CD14-positive monocyte (primary cell): ENCODE results near the gene C3orf49. TPM values are rescaled to one million over a fixed set of nuclear protein-coding genes. Genes with fewer than 3 reads are reported as not detected.

Experiments
- DNase-seq, 3 donors: peaks; one replicate each; pipeline ENCODE4 v3.0.0-alpha.2; 2011 to 2022
- H2AFZ ChIP-seq: 2 replicates; pipeline ENCODE4 v1.6.0; 2012; ENCODE audit warnings: mild to moderate bottlenecking, low read depth, low read length, inconsistent platforms; ENCODE audit not compliant: insufficient read depth, poor library complexity, severe bottlenecking
- H3K27ac ChIP-seq, 2 donors: 1 replicate in 1 of 2; 2 replicates in 1 of 2; pipeline ENCODE4 v1.5.1; 2012 to 2013; ENCODE audit warnings: low read length in 2 of 2, control low read depth in 1 of 2, inconsistent platforms in 1 of 2, low read depth in 1 of 2, mild to moderate bottlenecking in 1 of 2
- H3K27me3 ChIP-seq, 2 donors: one replicate each; pipeline versions ENCODE4 v1.6.0 to v1.6.1; 2011 to 2013; ENCODE audit warnings: low read length in 2 of 2; ENCODE audit not compliant: control insufficient read depth in 2 of 2, insufficient read depth in 2 of 2
- H3K36me3 ChIP-seq, 2 donors: replicated peaks in 1 of 2; 1 replicate in 1 of 2; 2 replicates in 1 of 2; pipeline versions ENCODE4 v1.5.1 to v1.6.1; 2012 to 2013; ENCODE audit warnings: low read length in 2 of 2, control low read depth in 1 of 2, inconsistent platforms in 1 of 2, mild to moderate bottlenecking in 1 of 2; ENCODE audit not compliant: insufficient read depth in 2 of 2, control insufficient read depth in 1 of 2
- H3K4me1 ChIP-seq, 2 donors: 1 replicate in 1 of 2; 2 replicates in 1 of 2; pipeline versions ENCODE4 v1.5.1 to v1.6.1; 2012 to 2013; ENCODE audit warnings: low read length in 2 of 2, control low read depth in 1 of 2, inconsistent platforms in 1 of 2, mild to moderate bottlenecking in 1 of 2, moderate library complexity in 1 of 2; ENCODE audit not compliant: insufficient read depth in 2 of 2, control insufficient read depth in 1 of 2
- H3K4me2 ChIP-seq: replicated peaks from 2 replicates; pipeline ENCODE3; 2012; ENCODE audit warnings: low read length, moderate library complexity, mild to moderate bottlenecking; ENCODE audit not compliant: poor library complexity, severe bottlenecking; ENCODE audit errors: extremely low read depth
- H3K4me3 ChIP-seq, 3 experiments: fragments of 200-600 bp in 1 of 3; sonication (generic) in 1 of 3; replicated peaks in 1 of 3; 1 replicate in 2 of 3; 2 replicates in 1 of 3; pipeline ENCODE4 v1.5.1; 2011 to 2013; ENCODE audit warnings: low read length in 3 of 3, mild to moderate bottlenecking in 3 of 3, control low read depth in 2 of 3, low read depth in 2 of 3, inconsistent platforms in 1 of 3, moderate library complexity in 1 of 3
- H3K79me2 ChIP-seq: 2 replicates; pipeline ENCODE4 v1.6.0; 2012; ENCODE audit warnings: mild to moderate bottlenecking, control low read depth, inconsistent platforms, low read length, moderate library complexity; ENCODE audit not compliant: insufficient read depth
- H3K9ac ChIP-seq: 2 replicates; pipeline ENCODE4 v1.6.0; 2017; ENCODE audit warnings: low read length, mild to moderate bottlenecking; ENCODE audit not compliant: insufficient read depth, poor library complexity, severe bottlenecking
- H3K9me3 ChIP-seq, 2 donors: replicated peaks in 1 of 2; 1 replicate in 1 of 2; 2 replicates in 1 of 2; pipeline versions ENCODE4 v1.5.1 to v1.6.1; 2012 to 2013; ENCODE audit warnings: low read length in 2 of 2, control low read depth in 1 of 2; ENCODE audit not compliant: control insufficient read depth in 1 of 2, insufficient read depth in 1 of 2
- H4K20me1 ChIP-seq: 2 replicates; pipeline ENCODE4 v1.6.0; 2012; ENCODE audit warnings: mild to moderate bottlenecking, low read length, control low read depth, moderate library complexity; ENCODE audit not compliant: insufficient read depth
- H3K27ac Mint-ChIP-seq, 7 donors: one replicate each; pipeline ENCODE4 v1.8.0; 2020; ENCODE audit warnings: mild to moderate bottlenecking in 7 of 7, mixed read lengths in 7 of 7, moderate library complexity in 6 of 7, inconsistent platforms in 2 of 7
- H3K27me3 Mint-ChIP-seq, 3 donors: one replicate each; pipeline ENCODE4 v1.8.0; 2021 to 2022; ENCODE audit warnings: low read depth in 3 of 3, mild to moderate bottlenecking in 3 of 3, mixed read lengths in 3 of 3, moderate library complexity in 3 of 3, inconsistent platforms in 1 of 3
- H3K36me3 Mint-ChIP-seq, 2 donors: one replicate each; pipeline ENCODE4 v1.8.0; 2020; ENCODE audit warnings: mixed read lengths in 2 of 2, inconsistent platforms in 1 of 2, mild to moderate bottlenecking in 1 of 2
- H3K4me1 Mint-ChIP-seq: one replicate; pipeline ENCODE4 v1.8.0; 2020; ENCODE audit warnings: mild to moderate bottlenecking, mixed read lengths
- H3K4me3 Mint-ChIP-seq, 2 donors: one replicate each; pipeline ENCODE4 v1.8.0; 2020; ENCODE audit warnings: mild to moderate bottlenecking in 2 of 2, mixed read lengths in 2 of 2, moderate library complexity in 1 of 2
- H3K9me3 Mint-ChIP-seq, 7 donors: one replicate each; pipeline ENCODE4 v1.8.0; 2020 to 2022; ENCODE audit warnings: mixed read lengths in 7 of 7, mild to moderate bottlenecking in 6 of 7, moderate library complexity in 6 of 7, inconsistent platforms in 2 of 7
- WGBS: methylation state at CpG from one replicate; pipeline ENCODE4 v1.1.5; 2013; ENCODE audit warnings: missing lambda C conversion rate; ENCODE audit not compliant: insufficient coverage; 5-methylcytosine and 5-hydroxymethylcytosine counted together
- intact Hi-C, 2 donors: fragments of 100-400 bp; cut with micrococcal nuclease; formaldehyde crosslinking; loops; one replicate each; pipeline versions ENCODE4 v1.15.0 to v1.15.1; 2023
- polyA plus RNA-seq, 3 donors: library from polyadenylated mRNA; depleted of rRNA in 1 of 3; unstranded in 2 of 3; stranded (reverse) in 1 of 3; fragments of 300-500 nt in 2 of 3; fragments of >200 nt in 1 of 3; fragmentation: Illumina TruSeq in 2 of 3; gene quantifications; 1 replicate in 2 of 3; 2 replicates in 1 of 3; pipeline ENCODE4 v1.2.3, GENCODE V29; 2012 to 2021
- TF ChIP-seq, protein P1 (sequence below): fragments of 200-600 bp; IDR thresholded peaks from one replicate; pipeline ENCODE4 v1.8.0; 2022; ENCODE audit warnings: antibody characterized with exemption, mild to moderate bottlenecking

Gene C3orf49
- polyA plus RNA-seq, 3 donors, result not detected

DNA sequence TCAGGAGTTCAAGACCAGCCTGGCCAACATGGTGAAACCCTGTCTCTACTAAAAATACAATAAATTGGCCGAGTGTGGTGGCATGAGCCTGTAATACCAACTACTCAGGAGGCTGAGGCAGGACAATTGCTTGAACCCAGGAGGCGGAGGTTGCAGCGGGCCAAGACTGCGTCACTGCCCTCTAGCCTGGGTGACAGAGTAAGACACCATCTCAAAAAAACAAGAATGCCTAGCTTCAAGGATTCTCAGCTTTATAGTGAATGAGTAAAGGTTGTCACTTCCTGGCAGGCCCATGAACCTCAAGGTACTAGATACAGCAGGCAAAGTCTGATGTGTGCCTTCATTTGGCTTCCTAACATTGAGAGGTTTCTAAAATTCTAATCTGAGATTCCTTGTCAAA, 30.1 kb downstream of the C3orf49 start:
- peaks cover 36% of the 10 kb centered on the region for H3K79me2 ChIP-seq
- H4K20me1 ChIP-seq, result peaks cover 22% of the 10 kb centered on the region
- H3K27ac Mint-ChIP-seq, result peak overlapping the region in 1 of 7 donors; percentile 6
- no peaks in the 10 kb centered on the region for H3K9me3 ChIP-seq
- no peak overlapping the region for H3K27ac ChIP-seq
- H3K9me3 Mint-ChIP-seq, result peaks cover 0 to 2% (median 0%) of the 10 kb centered on the region in 7 donors
- no CpG with 5 or more reads among the region's 4 CpGs for WGBS
- intact Hi-C loops, result no loop called here
- H3K9ac ChIP-seq, result no peak overlapping the region
- no peaks in the 10 kb centered on the region for H3K4me1 Mint-ChIP-seq
- no peaks in the 10 kb centered on the region for H3K27me3 ChIP-seq
- no peaks in the 10 kb centered on the region for H3K27me3 Mint-ChIP-seq
- no peak for DNase-seq
- H3K36me3 ChIP-seq, result no peaks in the 10 kb centered on the region
- H3K4me1 ChIP-seq, result no peaks in the 10 kb centered on the region
- H2AFZ ChIP-seq, result no peak overlapping the region
- no peak overlapping the region for H3K4me3 ChIP-seq
- no peak overlapping the region for H3K4me2 ChIP-seq
- H3K4me3 Mint-ChIP-seq, result no peak overlapping the region
- TF ChIP-seq, protein P1, sequence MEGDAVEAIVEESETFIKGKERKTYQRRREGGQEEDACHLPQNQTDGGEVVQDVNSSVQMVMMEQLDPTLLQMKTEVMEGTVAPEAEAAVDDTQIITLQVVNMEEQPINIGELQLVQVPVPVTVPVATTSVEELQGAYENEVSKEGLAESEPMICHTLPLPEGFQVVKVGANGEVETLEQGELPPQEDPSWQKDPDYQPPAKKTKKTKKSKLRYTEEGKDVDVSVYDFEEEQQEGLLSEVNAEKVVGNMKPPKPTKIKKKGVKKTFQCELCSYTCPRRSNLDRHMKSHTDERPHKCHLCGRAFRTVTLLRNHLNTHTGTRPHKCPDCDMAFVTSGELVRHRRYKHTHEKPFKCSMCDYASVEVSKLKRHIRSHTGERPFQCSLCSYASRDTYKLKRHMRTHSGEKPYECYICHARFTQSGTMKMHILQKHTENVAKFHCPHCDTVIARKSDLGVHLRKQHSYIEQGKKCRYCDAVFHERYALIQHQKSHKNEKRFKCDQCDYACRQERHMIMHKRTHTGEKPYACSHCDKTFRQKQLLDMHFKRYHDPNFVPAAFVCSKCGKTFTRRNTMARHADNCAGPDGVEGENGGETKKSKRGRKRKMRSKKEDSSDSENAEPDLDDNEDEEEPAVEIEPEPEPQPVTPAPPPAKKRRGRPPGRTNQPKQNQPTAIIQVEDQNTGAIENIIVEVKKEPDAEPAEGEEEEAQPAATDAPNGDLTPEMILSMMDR, result no peak
- no peaks in the 10 kb centered on the region for H3K36me3 Mint-ChIP-seq

DNA sequence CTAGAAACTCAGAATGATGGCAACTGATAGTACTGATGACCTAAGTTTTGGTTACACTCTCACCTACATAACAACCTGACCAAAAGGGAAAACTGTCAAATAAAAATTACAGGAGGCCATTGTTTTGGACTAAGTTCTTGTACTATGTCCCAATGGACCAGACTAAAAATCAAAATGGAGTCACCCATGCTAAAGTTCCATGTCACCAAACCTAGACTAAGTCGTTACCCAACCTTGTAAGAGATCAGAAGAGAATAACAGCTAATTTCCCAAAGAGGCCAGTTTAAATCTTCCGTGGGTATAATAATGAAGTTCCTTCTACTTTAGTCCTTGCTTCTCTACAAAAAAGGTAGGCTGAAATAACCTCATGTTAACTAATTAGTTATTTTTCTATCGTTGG, 32.2 kb downstream of the C3orf49 start:
- Histone ChIP-seq H4K20me1 (peaks cover 20% of the 10 kb centered on the region), H3K79me2 (peaks cover 47% of the 10 kb centered on the region), H3K9me3 (no peaks in the 10 kb centered on the region), H3K36me3 (no peaks in the 10 kb centered on the region), H3K9ac (no peak overlapping the region), H3K4me2 (no peak overlapping the region), H3K4me1 (peaks cover 0 to 5% of the 10 kb centered on the region in 2 donors), H3K4me3 (no peak overlapping the region), H2AFZ (no peak overlapping the region), H3K27me3 (no peaks in the 10 kb centered on the region), H3K27ac (no peak overlapping the region)
- Mint-ChIP-seq H3K27me3 (no peaks in the 10 kb centered on the region), H3K9me3 (peaks cover 0 to 2% (median 0%) of the 10 kb centered on the region in 7 donors), H3K4me3 (no peak overlapping the region), H3K27ac (no peak overlapping the region), H3K4me1 (peaks cover 4% of the 10 kb centered on the region), H3K36me3 (peaks cover 0 to 3% of the 10 kb centered on the region in 2 donors)
- TF ChIP-seq, protein P1, result no peak
- no CpG with 5 or more reads among the region's 3 CpGs for WGBS
- intact Hi-C loops, result no loop called here
- no peak for DNase-seq
